Kidney (tissue), 14 donors: Measurements from ENCODE around the gene DUSP22. TPM values are rescaled to one million over a fixed set of nuclear protein-coding genes. Genes with fewer than 3 reads are reported as not detected.
A peak's percentile ranks its signal among the peaks of the same experiment; 100 is the strongest.

Experiments
- DNase-seq, 5 donors: peaks; one replicate each; pipeline ENCODE4 v3.0.0-alpha.2; 2013 to 2020
- FAIRE-seq: peaks from 2 replicates; lab custom pipeline; 2012; peaks lifted over from hg19 to GRCh38; lab: Jason Lieb, UNC
- H3K27ac ChIP-seq, 2 donors: one replicate each; pipeline ENCODE4 v1.7.0; 2013; ENCODE audit warnings: low read depth in 2 of 2, low read length in 2 of 2, inconsistent platforms in 1 of 2
- H3K27me3 ChIP-seq: one replicate; pipeline ENCODE4 v1.7.1; 2013; ENCODE audit warnings: low read length, inconsistent platforms; ENCODE audit not compliant: control insufficient read depth, insufficient read depth
- H3K36me3 ChIP-seq, 3 donors: one replicate each; pipeline versions ENCODE4 v1.7.0 to v1.7.1; 2013; ENCODE audit warnings: low read length in 3 of 3, control low read depth in 1 of 3, inconsistent platforms in 1 of 3; ENCODE audit not compliant: insufficient read depth in 3 of 3, control insufficient read depth in 2 of 3
- H3K4me1 ChIP-seq, 3 donors: one replicate each; pipeline versions ENCODE4 v1.7.0 to v1.7.1; 2013; ENCODE audit warnings: low read length in 3 of 3, inconsistent platforms in 1 of 3, low read depth in 1 of 3; ENCODE audit not compliant: control insufficient read depth in 2 of 3, insufficient read depth in 2 of 3
- H3K4me3 ChIP-seq, 3 donors: one replicate each; pipeline versions ENCODE4 v1.7.0 to v1.8.1; 2013; ENCODE audit warnings: low read length in 3 of 3, control low read depth in 1 of 3, inconsistent platforms in 1 of 3
- H3K9ac ChIP-seq, 3 donors: one replicate each; pipeline versions ENCODE4 v1.7.0 to v1.7.1; 2013; ENCODE audit warnings: low read length in 3 of 3, control low read depth in 1 of 3, inconsistent platforms in 1 of 3
- H3K9me3 ChIP-seq, 3 donors: one replicate each; pipeline versions ENCODE4 v1.7.0 to v1.7.1; 2013; ENCODE audit warnings: low read length in 3 of 3, control low read depth in 1 of 3, inconsistent platforms in 1 of 3; ENCODE audit not compliant: control insufficient read depth in 2 of 3, insufficient read depth in 1 of 3
- intact Hi-C: fragments of 100-400 bp; cut with DNase I; formaldehyde crosslinking; loops from one replicate; pipeline ENCODE4 v1.11.1; 2022
- polyA plus RNA-seq: library from polyadenylated mRNA; stranded (reverse); fragments of 350-450 nt; fragmentation: Illumina TruSeq; extraction: RNeasy Lipid Tissue Mini Kit (QIAGEN cat#74804); gene quantifications from one replicate; pipeline ENCODE4 v1.2.3, GENCODE V29; 2014; ENCODE audit warnings: low read depth, low replicate concordance; ENCODE audit not compliant: insufficient read depth
- total RNA-seq: library from RNA; stranded (reverse); fragmentation: NEBNext Ultra II Directional; extraction: Animal tissue kit (Norgen Biotek cat#: 25700); gene quantifications from one replicate; pipeline ENCODE4 v1.2.1, GENCODE V29; 2021
- TF ChIP-seq, protein P1 (sequence below): IDR thresholded peaks from 3 replicates; pipeline ENCODE4 v1.5.1; 2012; ENCODE audit warnings: mild to moderate bottlenecking, moderate library complexity, borderline replicate concordance; ENCODE audit not compliant: insufficient read depth; ENCODE audit errors: extremely low read depth
- donor health status: control.
- donor health status: control.
- donor health status: control.
- donor health status: control.
- donor health status: control.
- donor health status: DM: yes; HTN: yes; CAD: no.
- donor health status: Normal renal cell carcinoma (clear cell type).

Gene DUSP22
- total and polyA plus RNA-seq, 2 donors from 2014 or later, result 24.0 to 60.7 TPM

DNA sequence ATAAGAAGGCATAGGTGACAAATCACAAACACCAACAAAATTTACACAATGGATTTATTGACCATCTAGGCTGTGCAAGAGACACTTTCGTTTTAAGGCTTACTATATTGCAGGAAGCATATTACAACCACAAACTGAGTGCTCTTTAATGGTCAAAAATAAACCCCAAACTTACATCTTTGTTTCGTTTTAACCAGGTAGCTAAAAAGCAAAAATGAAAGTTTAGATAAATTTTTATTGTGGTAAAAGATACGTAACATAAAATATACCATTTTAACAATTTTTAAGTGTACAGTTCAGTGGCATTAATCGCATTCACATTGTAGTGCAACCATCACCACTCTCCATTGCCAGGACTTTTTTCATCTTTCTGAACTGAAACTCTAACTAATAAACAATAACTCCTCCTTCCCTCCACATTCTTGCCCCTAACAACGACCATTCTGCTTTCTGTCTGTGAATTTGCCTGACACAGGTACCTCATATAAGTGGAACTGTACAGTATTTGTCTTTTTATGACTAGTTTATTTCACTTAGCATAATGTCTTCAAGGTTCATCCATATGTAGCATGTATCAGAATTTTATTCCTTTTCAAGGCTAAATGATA, 32.3 kb upstream of the DUSP22 start:
- H3K27me3 ChIP-seq, result no peaks in the 10 kb centered on the region
- no peak overlapping the region for H3K27ac ChIP-seq
- no peaks in the 10 kb centered on the region for H3K36me3 ChIP-seq
- TF ChIP-seq, protein P1, sequence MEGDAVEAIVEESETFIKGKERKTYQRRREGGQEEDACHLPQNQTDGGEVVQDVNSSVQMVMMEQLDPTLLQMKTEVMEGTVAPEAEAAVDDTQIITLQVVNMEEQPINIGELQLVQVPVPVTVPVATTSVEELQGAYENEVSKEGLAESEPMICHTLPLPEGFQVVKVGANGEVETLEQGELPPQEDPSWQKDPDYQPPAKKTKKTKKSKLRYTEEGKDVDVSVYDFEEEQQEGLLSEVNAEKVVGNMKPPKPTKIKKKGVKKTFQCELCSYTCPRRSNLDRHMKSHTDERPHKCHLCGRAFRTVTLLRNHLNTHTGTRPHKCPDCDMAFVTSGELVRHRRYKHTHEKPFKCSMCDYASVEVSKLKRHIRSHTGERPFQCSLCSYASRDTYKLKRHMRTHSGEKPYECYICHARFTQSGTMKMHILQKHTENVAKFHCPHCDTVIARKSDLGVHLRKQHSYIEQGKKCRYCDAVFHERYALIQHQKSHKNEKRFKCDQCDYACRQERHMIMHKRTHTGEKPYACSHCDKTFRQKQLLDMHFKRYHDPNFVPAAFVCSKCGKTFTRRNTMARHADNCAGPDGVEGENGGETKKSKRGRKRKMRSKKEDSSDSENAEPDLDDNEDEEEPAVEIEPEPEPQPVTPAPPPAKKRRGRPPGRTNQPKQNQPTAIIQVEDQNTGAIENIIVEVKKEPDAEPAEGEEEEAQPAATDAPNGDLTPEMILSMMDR, result no peak
- intact Hi-C loops, result no loop called here
- no peak overlapping the region for H3K9ac ChIP-seq
- peak; percentile 60 for FAIRE-seq
- no peaks in the 10 kb centered on the region for H3K4me1 ChIP-seq
- H3K4me3 ChIP-seq, result no peak overlapping the region
- no peak for DNase-seq
- H3K9me3 ChIP-seq, result no peaks in the 10 kb centered on the region

DNA sequence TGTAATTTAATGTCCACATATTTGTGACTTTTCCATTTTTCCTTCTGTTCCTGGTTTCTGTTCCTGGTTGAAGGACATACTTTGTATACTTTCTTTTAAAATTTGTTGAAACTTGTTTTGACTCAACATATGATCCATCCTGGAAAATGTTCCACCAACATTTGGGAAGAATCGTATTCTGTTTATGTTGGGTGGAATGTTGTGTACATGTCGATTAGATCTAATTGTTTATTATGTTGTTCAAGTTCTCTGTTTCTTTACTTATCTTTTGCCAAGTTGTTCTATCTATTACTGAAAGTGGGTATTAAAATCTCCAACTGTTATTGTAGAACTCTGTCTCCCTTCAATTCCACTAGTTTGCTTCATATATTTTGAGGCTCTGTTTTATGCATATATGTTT, 27.7 kb upstream of the DUSP22 start:
- no peaks in the 10 kb centered on the region for H3K4me1 ChIP-seq
- H3K9ac ChIP-seq, result no peak overlapping the region
- TF ChIP-seq, protein P1, result no peak
- intact Hi-C loops, result no loop called here
- no peaks in the 10 kb centered on the region for H3K27me3 ChIP-seq
- no peak overlapping the region for H3K4me3 ChIP-seq
- no peaks in the 10 kb centered on the region for H3K9me3 ChIP-seq
- no peak overlapping the region for H3K27ac ChIP-seq
- no peak for DNase-seq
- no peak for FAIRE-seq
- H3K36me3 ChIP-seq, result no peaks in the 10 kb centered on the region

DNA sequence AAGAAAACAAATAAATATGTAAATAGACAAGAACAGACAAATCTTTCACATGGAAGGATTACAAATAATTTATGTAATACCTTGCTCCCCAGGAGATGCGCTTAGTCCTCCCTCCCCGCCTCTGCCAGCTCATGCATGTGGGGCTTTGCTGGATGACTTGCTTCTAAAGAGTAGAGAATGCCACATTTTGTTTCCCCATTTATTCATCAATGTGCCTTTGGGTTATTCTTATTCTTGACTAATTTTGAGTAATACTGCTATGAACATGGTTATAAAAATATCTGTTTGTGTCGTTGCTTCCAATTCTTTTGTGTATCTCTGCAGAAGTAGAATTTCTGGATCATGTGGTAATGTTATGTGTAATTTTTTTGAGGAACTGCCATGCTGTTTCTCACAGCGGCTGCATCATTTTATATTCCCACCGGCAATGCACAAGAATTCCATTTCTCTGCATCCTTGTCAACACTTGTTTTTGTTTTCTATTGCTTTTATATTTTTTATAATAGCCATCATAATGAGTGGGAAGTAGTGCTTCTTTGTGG, 23.8 kb upstream of the DUSP22 start:
- FAIRE-seq (no peak), DNase-seq (no peak)
- TF ChIP-seq, protein P1, result no peak
- H3K4me1 ChIP-seq, result no peaks in the 10 kb centered on the region
- intact Hi-C loops, result no loop called here
- H3K36me3 ChIP-seq, result no peaks in the 10 kb centered on the region
- no peak overlapping the region for H3K4me3 ChIP-seq
- H3K27ac ChIP-seq, result no peak overlapping the region
- H3K27me3 ChIP-seq, result no peaks in the 10 kb centered on the region
- H3K9ac ChIP-seq, result no peak overlapping the region
- no peaks in the 10 kb centered on the region for H3K9me3 ChIP-seq
